Lung (tissue), 12 donors: ENCODE results near the gene STAC. TPM values are rescaled to one million over a fixed set of nuclear protein-coding genes. Genes with fewer than 3 reads are reported as not detected.

Source experiments
- ATAC-seq: fragments of 200-7000 bp; cut with Tn5 transposase; one replicate; pipeline ENCODE4 v1.9.1; 2020; ENCODE audit warnings: moderate number of reproducible peaks; ENCODE audit not compliant: insufficient read depth, low FRiP score
- DNase-seq, 3 donors: peaks; one replicate each; pipeline ENCODE4 v3.0.0-alpha.2; 2013 to 2017
- H3K27ac ChIP-seq, 2 donors: one replicate each; pipeline ENCODE4 v1.5.1; 2013; ENCODE audit warnings: mild to moderate bottlenecking in 2 of 2, moderate library complexity in 2 of 2, control low read depth in 1 of 2, inconsistent platforms in 1 of 2, low read depth in 1 of 2, low read length in 1 of 2
- H3K27me3 ChIP-seq, 3 donors: one replicate each; pipeline ENCODE4 v1.5.1; 2013; ENCODE audit warnings: low read length in 2 of 3; ENCODE audit not compliant: control insufficient read depth in 3 of 3, insufficient read depth in 3 of 3
- H3K36me3 ChIP-seq, 4 donors: one replicate each; pipeline ENCODE4 v1.5.1; 2013; ENCODE audit warnings: low read length in 4 of 4, mild to moderate bottlenecking in 1 of 4, moderate library complexity in 1 of 4; ENCODE audit not compliant: control insufficient read depth in 4 of 4, insufficient read depth in 4 of 4
- H3K4me1 ChIP-seq, 5 donors: one replicate each; pipeline ENCODE4 v1.5.1; 2013; ENCODE audit warnings: low read length in 5 of 5, mild to moderate bottlenecking in 2 of 5, moderate library complexity in 1 of 5; ENCODE audit not compliant: control insufficient read depth in 5 of 5, insufficient read depth in 5 of 5
- H3K4me3 ChIP-seq: one replicate; pipeline ENCODE4 v1.5.1; 2013; ENCODE audit warnings: mild to moderate bottlenecking, control low read depth, moderate library complexity
- H3K9ac ChIP-seq, 2 donors: one replicate each; pipeline ENCODE4 v1.5.1; 2013; ENCODE audit warnings: low read length in 2 of 2, control low read depth in 1 of 2; ENCODE audit not compliant: insufficient read depth in 1 of 2
- H3K9me3 ChIP-seq, 4 donors: one replicate each; pipeline ENCODE4 v1.5.1; 2013; ENCODE audit warnings: low read length in 3 of 4, mild to moderate bottlenecking in 1 of 4, moderate library complexity in 1 of 4; ENCODE audit not compliant: control insufficient read depth in 4 of 4, insufficient read depth in 3 of 4
- CTCF ChIP-seq: IDR thresholded peaks from 2 replicates; pipeline ENCODE4 v1.5.1; 2012; ENCODE audit warnings: mild to moderate bottlenecking; ENCODE audit errors: control extremely low read depth, extremely low read depth
- WGBS, 2 donors: extraction: QIAGEN DNeasy Blood & Tissue Kit; methylation state at CpG; one replicate each; pipeline ENCODE4 v1.1.7; 2013; 5-methylcytosine and 5-hydroxymethylcytosine counted together
- polyA plus RNA-seq, 2 donors: library from polyadenylated mRNA; stranded (reverse); fragments of 200-250 nt; gene quantifications; one replicate each; pipeline ENCODE4 v1.2.1, GENCODE V29; 2013
- total RNA-seq, 2 donors: library from RNA; depleted of rRNA in 1 of 2; stranded (reverse); fragments of >200 nt in 1 of 2; gene quantifications; one replicate each; pipeline ENCODE4 v1.2.1, GENCODE V29; 2014 to 2021
- donor health status: control.
- donor health status: control.
- donor health status: Bipolar disorder and iron deficiency.
- donor health status: healthy.
- donor health status: DM: yes; HTN: yes; CAD: no.

STAC gene
- total and polyA plus RNA-seq, 4 donors = 1.3 to 17.2 (median 5.7) TPM

GRCh38 chr3:36557021-36557707, 176.9 kb downstream of the STAC start:
- Histone ChIP-seq H3K27me3 (no peaks in the 10 kb centered on the region), H3K27ac (no peak overlapping the region), H3K9ac (no peak overlapping the region), H3K4me3 (no peak overlapping the region), H3K9me3 (no peaks in the 10 kb centered on the region), H3K4me1 (peaks cover 0 to 5% (median 0%) of the 10 kb centered on the region in 5 donors), H3K36me3 (no peaks in the 10 kb centered on the region)
- no peak for TF ChIP-seq CTCF
- ATAC-seq (no peak), DNase-seq (no peak)
- 73 to 90% methylated on average over 2 of the region's 2 CpGs for WGBS, 2 donors

GRCh38 chr3:36557708-36558421, 177.6 kb downstream of the STAC start:
- Histone ChIP-seq H3K27me3 (no peaks in the 10 kb centered on the region), H3K27ac (no peak overlapping the region), H3K4me3 (no peak overlapping the region), H3K36me3 (no peaks in the 10 kb centered on the region), H3K9ac (no peak overlapping the region), H3K4me1 (peaks cover 0 to 5% (median 0%) of the 10 kb centered on the region in 5 donors), H3K9me3 (no peaks in the 10 kb centered on the region)
- ATAC-seq (no peak), DNase-seq (peak in 1 of 3 donors; percentile 13)
- TF ChIP-seq CTCF = no peak
- WGBS, 2 donors = 70 to 73% methylated on average over 5 of the region's 5 CpGs

GRCh38 chr3:36558961-36559360, 178.7 kb downstream of the STAC start:
- Histone ChIP-seq H3K4me3 (no peak overlapping the region), H3K27ac (no peak overlapping the region), H3K36me3 (no peaks in the 10 kb centered on the region), H3K4me1 (peaks cover 0 to 5% (median 0%) of the 10 kb centered on the region in 5 donors), H3K27me3 (no peaks in the 10 kb centered on the region), H3K9me3 (no peaks in the 10 kb centered on the region), H3K9ac (no peak overlapping the region)
- ATAC-seq = no peak
- 52 to 58% methylated on average over 2 of the region's 2 CpGs for WGBS, 2 donors
- DNase-seq = peak in 1 of 3 donors; percentile 10
- TF ChIP-seq CTCF = no peak
